Kidney capillary endothelial cell (primary cell): ENCODE results near the gene TSHR.
"Not testable (repeated sequence)": the region's sequence is repeated elsewhere in the genome, so short reads cannot be mapped to it uniquely, and the experiment has no call there.

Source experiments
- DNase-seq: peaks from one replicate; pipeline ENCODE4 v3.0.0-alpha.2; 2018; ENCODE audit warnings: low spot score

The TSHR gene

DNA sequence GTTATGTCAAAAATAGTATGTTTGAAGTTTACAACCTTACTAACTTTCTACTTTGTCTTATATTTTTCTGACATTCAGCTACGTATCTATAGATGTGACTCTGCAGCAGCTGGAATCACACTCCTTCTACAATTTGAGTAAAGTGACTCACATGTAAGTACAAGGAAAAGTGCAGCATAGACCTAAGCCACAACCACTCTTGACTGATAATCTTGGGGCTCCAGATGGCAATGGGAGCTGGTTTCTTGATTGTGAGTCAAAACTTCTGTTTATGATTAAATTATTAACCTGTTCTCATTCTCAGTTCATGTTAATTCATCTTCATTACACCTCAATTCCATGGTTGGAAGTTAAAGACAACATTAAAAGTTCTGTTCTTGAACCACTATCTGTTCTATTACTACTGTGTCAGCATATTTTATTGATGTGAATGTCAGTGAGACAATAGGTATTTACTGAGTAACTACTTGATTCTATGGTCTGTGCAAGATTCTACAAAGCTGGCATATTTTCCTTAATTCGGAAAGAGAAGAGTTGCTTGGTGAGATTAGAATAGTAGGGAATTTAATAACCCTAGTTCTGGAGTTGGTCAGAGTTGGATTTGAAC is 112.9 kb downstream of the TSHR start:
- no peak for DNase-seq

DNA sequence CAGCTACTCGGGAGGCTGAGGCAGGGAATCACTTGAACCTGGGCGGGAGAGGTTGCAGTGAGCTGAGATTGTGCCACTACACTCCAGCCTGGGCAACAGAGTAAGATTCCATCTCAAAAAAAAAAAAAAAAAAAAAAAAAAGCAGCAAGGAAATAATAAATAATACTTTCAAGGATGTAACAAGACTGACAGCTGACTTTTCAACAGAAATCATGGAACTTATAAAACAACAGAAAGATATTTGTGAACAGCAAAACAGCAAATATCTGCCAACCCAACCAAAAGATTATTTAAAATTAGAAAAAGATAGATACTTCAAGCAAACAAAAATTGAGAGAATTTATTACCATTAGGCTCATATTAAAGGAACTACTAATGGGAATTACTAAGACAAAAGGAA is 115.1 kb downstream of the TSHR start:
- no peak for DNase-seq

DNA sequence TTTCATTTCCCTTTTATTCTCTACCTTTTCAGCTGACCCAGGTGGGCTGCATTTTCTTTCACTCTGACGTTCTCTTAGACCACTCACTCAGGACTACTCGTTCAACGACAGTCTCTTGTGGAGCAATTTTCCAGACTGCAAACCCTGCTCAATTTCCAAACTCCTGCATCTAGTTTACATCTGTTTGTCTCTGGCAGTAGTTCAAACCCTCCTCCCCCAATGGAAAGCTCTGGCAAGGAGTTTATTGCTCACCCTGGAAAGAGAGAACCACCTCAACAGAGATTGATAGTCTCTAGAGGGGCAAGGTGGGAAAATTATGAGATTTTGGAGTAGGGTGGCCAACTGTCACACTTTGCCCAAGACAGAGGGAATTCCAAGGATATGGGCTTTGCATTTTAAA is 130.2 kb downstream of the TSHR start:
- DNase-seq: no peak

DNA sequence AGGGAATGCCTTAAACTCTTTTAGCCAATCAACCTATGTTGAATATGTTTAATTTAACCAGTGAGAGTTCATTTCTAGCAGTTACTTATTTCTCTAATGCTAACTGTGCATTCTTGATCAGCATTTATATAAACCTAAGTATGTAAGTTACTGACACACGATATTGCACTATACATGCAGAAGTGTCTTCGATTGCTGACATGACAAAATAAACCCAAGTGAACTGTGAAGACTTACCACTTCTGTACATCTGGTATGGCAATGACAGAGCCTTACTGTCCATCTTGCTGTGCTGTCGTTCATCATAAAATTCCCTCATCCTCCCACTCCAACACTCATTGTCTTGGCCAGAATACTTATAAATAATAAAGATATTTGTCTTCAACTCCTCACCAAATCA is 131.8 kb downstream of the TSHR start:
- no peak for DNase-seq

DNA sequence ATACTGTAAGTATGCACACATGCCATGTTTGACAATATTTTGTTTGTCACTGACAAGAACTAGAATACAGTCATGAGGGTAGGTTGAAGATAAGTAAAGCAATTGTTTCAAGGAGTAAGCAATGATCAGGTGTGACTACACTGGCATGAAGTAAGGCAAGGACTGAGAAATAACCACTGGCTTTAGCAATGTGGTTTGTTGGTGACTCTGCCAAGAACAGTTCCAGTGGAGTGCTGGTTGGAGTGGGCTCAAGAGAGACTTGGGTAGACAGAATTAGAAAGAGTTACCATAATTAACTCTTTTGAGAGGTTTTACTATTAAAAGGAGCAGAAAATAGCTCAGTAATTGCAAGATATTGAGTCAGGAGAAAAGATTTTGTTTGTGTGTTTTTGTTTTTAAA is 135.7 kb downstream of the TSHR start:
- no peak for DNase-seq

DNA sequence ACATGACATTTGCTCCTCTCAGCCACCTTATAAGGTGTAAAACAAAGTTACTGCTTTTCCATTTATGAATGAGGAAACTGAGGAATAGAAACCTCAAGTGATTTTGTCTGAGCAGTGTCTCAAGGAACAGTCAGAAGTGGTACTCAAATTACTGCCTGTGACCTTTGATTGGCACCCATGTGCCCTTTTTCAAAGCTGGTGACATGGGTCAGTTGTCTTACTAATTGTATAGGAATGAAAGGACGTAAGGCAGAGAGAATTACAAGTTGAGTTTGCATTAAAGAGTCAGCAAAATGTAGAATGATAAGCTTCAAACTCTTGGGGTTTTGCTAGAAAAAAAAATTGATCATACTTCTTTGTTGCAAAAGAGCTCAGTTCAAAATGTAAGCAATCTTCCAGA is 136.2 kb downstream of the TSHR start:
- DNase-seq: no peak

DNA sequence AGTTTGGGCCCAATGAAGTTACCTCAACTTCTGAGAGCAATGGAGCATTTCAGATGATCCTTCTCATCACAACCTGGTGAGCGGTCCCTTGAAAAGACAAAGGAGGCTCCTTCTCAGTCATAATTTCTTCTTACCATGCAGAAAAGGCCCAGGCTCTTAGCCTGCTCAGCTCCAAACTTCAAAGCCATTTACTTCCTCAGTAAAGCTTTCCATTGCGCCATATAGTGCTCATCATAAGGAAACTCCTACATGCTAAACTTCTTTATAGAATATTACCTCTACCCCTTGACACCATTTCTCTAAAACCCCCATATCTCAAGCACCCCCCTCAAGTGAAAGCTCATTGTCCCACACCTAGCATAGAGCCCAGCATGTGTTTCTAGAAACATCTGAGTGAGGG is 138.2 kb downstream of the TSHR start:
- no peak for DNase-seq

DNA sequence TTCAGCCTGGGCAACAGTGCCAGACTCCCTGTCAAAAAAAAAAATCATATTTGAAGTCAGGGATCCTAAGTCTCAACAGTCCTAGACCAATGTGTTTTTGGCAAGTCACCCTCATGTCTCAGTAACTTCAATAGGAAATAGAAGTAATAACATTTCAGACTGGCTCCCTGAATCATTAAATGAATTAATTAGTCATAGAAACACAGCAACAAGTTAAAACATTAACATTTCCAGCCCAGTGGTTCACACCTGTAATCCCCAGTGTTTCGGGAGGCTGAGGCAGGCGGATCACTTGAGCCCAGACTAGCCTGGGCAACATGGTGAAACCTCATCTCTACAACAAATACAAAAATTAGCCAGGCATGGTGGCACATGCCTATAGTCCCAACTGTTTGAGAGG is 140.1 kb downstream of the TSHR start:
- DNase-seq: no peak

DNA sequence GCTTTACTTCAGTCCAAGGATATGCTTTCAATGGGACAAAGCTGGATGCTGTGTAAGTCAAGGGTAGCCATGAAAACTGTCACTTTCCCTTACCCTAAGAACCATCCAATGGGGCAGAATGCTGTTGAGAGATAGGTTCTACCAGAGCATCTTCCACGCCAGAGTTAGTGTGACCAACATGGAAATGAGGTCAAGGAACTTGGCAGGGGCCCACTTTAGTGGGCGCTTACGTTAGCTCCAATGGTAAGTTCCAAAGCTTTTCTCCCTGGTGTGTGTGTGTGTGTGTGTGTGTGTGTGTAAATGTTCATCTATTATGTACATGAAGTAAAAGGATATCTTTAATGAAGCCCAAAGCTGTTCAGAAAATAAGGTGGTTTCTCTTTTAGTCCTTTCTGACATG is 141.2 kb downstream of the TSHR start:
- DNase-seq: no peak

DNA sequence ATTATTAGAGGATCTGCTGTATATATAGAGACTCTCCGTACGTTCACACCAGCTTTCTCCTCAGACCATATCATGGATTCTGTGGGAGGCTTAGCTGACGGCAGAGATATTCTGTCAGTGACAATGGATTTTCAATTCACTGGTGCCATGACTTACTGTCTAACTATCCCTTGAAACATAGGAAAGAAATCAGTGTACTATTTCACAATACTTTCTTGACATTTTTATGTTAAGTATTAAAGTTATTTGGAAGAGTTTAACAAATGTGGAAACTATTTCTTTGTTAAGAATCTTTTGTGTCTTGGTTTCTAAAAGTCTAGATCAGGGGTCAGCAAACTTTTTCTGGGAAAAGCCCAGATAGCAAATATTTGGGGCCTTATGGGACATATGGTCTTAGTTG is 146.8 kb downstream of the TSHR start:
- no peak for DNase-seq

DNA sequence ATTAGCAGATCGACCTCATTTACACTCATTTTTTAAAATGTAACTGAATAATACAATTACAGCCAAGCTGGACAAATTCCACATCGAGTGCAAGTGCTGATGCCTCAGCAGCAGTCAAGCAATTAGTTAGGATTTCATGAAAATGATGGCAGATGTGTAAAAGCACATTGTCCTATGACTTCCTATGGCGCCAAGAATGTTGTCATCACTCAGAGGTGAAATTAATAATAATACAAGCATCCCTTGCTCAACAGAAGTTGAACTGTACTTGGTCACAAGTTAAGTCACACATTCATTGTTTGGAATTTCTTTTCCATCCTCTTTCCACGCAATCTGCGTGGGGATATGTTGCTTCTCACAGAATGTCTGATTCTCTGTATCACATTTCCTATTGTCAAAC is 148.0 kb downstream of the TSHR start:
- no peak for DNase-seq

DNA sequence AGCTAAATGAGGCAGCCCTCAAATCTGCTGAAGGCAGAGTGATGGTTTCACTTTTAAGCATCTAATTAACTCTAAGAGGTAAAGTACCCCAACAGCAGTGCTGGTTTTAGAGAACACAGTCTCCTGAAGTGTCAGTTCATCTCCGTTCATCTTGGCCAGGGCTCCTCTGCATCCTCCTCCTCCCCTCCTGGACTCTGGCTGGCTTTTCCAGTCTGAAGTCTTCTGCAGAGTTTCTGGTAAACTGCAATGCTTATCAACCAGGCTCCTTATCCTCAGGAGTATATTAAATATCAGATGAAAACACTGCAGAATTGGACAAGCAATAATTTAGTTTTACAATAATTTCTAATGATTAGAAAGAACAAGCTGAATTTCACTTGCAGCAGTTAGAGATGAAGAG is 150.0 kb downstream of the TSHR start:
- no peak for DNase-seq

DNA sequence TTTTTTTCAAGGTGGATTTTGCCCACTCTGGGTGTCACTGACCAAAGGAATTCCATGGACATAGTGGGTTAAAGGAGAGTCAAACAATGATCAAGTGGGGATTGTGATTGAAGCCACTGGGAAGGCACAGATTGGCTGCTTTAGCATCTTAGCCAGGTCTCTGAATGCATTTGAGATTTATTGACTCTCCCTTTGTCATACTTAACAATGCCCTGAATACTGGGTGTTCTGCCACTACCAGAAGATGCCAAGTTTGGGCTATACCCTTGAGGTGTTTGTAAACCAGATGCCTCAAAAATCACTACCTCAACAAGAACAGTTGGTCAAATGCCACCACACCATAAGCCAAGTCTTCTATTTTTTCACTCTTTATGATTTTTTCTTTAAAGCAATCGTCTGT is 150.5 kb downstream of the TSHR start:
- no peak for DNase-seq

DNA sequence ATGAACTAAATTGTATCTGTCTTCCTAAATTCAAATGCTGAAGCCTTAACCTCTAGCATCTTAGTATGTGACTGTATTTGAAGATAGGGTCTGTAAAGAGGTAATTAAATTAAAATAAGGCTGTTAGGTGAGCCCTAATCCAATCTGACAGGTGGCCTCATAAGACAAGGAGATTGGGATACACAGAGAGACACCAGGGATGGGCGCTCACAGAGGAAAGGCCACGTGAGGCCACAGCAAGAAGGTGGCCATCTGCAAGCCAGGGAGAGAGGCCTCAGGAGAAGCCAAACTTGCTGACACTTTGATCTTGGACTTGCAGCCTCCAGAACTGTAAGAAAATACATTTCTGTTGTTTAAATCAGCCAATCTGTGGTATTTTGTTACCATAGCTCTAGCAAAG is 154.8 kb downstream of the TSHR start:
- DNase-seq: no peak

DNA sequence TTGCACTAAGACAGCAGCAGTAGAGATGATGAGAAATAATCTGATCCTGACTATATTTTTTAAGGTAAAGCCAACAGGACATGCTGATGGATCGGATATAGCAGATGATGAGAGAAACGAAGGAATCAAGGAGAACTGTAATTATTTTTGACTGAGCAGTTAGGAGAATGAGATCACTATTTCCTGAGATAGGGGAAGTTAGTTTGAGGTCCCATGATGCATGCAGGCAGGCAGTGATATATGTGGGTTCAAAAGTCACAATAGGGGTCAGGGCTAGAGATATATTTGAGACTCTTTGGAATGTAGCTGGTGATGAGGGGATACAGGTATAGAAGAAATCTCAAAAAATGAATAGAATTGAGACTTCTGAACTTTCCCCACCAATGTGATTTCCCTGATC is 157.8 kb downstream of the TSHR start:
- no peak for DNase-seq

DNA sequence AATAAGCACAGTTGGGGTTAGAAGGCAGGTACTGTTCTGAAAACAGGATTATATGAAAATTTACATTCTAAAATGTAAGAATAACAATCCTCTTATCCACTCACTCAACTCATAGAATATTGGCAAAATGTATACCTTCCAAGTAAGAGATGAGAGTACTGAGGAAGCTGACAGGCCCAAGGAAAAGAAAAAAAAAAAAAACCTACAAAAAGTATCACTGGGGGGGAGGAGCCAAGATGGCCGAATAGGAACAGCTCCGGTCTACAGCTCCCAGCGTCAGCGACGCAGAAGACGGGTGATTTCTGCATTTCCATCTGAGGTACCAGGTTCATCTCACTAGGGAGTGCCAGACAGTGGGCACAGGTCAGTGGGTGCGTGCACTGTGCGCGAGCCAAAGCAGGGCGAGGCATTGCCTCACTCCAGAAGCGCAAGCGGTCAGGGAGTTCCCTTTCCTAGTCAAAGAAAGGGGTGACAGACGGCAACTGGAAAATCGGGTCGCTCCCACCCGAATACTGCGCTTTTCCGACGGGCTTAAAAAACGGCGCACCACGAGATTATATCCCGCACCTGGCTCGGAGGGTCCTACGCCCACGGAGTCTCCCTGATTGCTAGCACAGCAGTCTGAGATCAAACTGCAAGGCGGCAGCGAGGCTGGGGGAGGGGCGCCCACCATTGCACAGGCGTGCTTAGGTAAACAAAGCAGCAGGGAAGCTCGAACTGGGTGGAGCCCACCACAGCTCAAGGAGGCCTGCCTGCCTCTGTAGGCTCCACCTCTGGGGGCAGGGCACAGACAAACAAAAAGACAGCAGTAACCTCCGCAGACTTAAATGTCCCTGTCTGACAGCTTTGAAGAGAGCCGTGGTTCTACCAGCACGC is 158.8 kb downstream of the TSHR start:
- DNase-seq: not testable (repeated sequence)

DNA sequence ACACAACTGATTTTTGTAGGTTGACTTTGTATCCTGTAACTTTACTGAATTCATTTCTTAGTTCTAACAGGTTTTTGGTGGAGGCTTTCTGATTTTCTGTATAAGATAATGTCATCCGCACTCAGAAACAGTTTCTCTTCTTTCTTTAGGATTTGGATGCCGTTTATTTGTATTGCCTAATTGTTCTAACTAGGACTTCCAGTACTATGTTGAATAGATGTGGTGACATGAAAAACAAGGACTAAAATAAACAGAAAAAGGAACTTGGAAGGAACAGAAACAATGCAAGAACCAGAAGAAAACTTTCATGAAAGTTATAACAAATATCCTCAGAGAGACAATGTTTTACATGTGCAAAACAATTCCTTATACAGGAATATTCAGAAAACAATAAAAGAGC is 165.1 kb downstream of the TSHR start:
- no peak for DNase-seq

DNA sequence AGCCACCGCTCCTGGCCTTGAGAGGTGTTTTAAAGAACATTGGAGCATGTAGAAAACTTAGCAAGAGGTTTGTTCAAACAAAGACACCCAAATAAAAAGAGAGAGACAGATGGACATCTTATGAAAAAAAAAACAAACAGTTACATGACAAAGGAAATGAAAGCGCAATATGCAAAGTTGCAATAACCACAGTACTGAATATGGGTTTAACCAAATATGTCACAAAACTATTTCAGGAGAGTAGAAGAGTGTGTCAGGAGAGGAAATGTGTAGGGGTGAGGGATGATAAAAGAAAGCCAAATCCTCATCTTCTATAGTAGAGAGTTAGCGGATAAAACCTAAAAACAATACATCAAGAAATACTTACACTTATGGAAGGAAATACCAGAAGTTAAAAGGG is 166.9 kb downstream of the TSHR start:
- no peak for DNase-seq

DNA sequence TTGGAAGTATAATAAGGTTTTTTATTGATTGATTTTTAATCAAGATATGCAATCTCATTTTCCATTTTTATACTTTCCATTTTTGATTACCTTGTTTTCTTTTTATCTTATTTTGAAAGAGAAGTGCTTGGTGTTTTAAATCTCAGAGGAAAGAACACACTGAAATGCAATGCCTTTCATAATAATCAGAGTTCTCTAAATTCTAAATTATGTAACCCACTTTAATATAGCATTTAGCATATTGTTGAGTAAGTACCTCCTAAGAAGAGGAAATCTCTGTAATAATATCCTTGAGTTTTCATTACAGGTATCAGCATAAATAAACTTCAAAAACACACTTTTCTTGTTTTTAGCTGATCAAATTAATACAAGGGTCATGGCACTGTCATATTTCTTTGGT is 168.4 kb downstream of the TSHR start:
- no peak for DNase-seq

DNA sequence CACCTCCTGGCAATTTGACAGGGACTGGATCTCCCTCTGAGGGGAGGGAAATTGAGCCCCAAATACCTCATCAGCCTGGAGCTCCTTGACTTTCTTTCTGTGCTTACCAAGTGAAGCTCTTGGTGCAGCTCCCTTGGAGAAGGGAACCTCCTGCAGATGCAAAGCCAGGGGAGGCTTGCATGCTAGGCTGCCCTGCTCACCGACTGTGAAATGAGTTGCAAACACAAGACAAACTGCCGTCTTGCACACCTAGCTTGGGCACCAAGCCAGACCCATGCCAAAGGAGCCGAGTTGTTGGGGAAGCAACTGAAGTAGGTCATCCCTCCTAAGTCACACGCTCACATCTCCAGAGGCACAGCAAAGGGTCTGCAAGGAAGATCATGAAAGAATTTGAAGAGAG is 170.1 kb downstream of the TSHR start:
- no peak for DNase-seq

DNA sequence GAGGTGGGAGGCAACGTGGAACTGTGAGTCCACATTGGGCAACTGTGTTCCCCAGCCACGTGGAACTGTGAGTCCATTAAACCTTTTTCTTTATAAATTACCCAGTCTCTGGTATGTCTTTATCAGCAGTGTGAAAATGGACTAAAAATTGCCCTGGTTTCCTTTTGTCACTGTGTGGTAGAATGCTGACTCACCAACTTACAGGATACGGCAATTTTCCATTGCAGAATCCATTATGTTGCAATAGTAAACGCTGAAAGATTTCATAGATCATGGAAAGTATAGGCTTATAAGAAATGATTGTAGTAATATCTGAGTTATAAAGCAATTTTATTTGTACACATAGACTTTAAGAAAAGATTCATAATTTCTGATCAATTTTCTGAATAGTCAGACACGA is 172.4 kb downstream of the TSHR start:
- no peak for DNase-seq

DNA sequence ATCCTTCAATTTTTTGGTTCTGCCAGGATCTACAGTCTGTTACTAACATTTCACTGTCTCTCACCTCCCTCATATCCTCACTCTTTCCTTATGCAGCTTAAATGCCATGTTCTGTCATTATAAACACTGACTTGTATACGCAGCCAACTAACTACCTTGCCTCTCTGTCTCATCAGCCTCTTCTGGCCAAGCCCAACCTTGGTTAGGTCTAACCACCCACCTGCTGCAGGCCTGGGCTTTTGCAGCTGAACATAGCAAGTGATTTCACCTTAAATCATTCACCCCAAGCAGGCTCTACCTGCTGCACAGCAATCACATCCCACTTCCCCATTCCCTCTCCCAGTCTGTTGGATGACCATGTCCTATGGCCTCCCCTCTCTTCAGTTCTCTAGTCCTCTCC is 173.8 kb downstream of the TSHR start:
- DNase-seq: no peak

DNA sequence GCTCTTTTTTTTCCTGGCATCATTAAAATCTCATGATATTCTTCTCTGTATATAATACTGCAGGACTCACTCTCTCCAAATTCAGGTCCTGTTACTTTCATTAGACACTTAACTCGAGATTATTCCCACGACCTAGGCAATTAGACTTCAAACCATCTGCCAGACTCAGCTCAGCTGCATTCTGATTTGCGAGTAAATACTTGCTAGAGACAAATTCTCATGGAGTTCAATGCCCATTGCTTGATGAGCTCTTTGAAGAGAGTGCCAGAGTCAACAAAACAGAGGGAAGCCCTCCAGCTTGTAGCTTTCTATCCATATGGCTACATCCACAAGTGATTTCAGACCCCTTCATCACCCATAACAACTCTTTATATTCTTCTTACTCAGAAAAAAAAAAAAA is 177.0 kb downstream of the TSHR start:
- DNase-seq: no peak

DNA sequence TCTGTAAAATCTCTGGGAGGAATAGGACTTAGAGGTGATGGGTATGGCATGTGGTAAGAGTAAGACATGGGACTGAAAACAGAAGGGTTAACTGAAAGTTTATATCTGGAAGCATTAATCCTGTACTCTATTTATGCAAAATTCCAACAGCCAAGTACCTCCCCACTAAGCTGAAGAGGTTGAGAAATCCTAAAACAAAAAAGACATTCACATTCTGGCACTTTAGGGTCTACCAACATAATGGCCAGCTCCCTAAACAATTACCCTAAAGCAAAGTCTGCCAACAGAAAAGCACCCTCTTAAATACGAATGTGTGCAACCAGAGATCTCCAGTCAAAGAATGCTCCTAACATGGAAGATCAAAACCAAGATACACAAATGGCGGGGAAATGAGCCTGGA is 178.0 kb downstream of the TSHR start:
- no peak for DNase-seq
